Lower leg skin (tissue), 3 donors: ENCODE data around the gene MORC2.

Source experiments
- CTCF ChIP-seq, 3 donors: fragments of 450-650 bp; IDR thresholded peaks; one replicate each; pipeline ENCODE4 v1.5.1; 2016; ENCODE audit warnings: antibody characterized with exemption in 3 of 3, mild to moderate bottlenecking in 3 of 3, moderate library complexity in 2 of 3
- POLR2A ChIP-seq, 2 donors: fragments of 450-650 bp; IDR thresholded peaks; one replicate each; pipeline ENCODE4 v1.6.1; 2016 to 2017; ENCODE audit warnings: antibody characterized with exemption in 2 of 2, mild to moderate bottlenecking in 1 of 2, moderate library complexity in 1 of 2

GRCh38 chr22:30889996-30890480, 78.5 kb downstream of the MORC2 start:
- TF ChIP-seq CTCF (IDR thresholded peaks at IDR 0.05) (no peak), POLR2A (IDR thresholded peaks at IDR 0.05) (no peak)
